Measurements from ENCODE around the gene PPP1R9B.

The PPP1R9B gene

DNA sequence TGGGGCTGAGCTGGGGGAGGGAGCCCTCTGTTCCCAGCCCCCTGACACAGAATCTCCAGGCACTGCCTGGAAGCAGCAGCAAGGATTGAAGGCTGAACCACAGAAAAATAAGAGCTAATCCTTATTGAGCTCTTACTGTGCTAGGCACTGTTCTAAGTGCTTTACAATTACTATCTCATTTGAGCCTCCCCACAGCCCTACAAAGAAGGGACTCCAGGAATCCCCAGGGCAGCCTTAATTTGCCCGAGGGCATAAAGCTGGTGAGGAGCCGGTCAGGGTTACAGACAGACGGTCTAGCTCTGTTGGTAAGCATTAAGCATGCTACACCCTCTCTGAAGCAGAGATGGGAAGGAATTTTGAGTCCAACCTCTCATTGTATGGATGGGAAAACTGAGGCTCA is 27.5 kb downstream of the PPP1R9B start:
- DNase-seq = no peak

DNA sequence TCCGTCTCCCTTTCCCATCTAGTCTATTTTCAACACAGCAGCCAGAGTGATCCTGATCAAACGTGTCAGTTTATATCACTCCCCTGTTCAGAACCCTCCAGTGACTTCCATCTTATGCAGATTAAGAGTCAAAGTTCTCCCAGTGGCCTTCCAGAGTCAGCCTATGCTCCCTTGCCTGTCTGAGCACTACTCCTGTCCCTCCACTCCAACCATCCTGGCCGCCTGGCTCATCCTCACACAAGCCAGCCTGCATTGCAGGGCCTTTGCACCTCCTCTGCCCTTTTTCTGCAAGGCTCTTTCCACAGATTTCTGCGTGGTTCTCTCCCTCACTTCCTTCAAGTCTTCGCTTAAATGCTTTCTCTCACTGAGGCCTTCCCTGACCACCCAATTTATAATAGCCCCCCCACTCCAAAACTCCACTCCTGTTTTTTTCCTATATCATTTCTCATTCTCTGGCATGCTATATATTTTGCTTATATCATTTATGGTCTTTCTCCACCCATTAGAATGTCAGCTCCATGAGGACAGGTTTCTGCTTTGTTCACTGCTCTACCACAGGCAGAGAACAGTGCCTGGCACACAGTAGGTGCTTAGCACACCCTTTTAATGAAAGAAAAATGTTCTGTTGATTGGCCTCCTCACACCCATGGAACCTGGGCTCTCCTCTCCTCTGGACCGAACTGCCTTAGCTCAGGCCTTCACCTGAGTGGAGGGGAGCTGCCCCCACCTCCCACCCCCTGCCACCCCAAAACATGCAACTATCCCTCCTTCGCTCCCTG is 29.8 kb downstream of the PPP1R9B start:
- DNase-seq = no peak

DNA sequence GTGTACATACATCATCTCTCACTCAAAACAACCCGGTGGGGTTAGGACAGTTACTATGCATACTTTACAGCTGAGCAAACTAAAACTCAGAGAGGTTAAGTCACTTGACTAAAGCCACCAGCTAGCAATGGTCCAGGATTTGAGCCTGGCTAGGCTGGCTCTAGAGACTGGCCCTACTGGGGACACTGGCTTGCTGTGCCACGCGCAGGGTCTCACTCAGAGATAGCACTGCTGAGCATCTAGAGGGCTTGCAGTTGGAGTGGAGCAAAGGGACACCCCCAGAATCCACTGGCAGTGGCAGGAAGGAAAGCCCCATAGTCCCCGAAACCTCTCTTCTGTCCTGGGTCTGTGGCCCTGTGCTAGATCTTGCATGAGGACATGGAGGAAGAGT is 31.7 kb downstream of the PPP1R9B start:
- no peak for DNase-seq

DNA sequence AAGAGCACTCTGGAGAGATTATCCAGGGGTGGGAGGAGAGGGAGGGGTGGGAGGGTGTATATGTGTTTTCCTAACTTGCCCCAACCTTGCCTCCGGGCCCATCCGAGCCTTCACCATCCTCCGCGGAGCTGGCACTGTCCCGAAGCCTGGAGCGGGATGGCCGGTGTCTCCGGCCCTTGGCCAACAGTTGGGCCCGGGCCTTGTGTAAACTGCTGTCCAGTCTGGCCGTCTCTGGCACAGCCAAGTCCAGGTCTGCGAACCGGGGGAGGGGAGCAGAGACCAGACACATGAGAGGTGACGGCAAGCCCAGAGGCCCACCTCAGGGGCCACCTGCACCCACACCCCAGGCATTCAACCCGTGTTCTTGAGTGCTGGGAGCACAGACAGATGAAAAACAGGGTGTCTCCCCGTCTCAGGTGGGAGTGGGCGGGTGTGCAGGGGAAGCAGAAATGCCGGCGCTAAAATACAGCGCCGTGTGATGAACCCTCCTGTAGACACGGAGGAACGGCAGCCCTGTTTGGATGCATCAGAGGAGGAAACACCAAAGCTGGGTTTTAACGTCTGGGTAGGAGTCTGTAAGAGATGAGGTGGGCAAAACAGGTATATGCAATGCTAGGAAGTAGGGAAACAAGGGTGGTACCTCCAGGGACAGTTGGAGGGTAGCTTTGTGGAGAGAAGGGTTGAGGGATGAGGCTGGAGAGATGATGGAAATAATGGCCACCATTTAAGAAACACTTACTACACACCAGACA is 32.2 kb downstream of the PPP1R9B start:
- DNase-seq = no peak

DNA sequence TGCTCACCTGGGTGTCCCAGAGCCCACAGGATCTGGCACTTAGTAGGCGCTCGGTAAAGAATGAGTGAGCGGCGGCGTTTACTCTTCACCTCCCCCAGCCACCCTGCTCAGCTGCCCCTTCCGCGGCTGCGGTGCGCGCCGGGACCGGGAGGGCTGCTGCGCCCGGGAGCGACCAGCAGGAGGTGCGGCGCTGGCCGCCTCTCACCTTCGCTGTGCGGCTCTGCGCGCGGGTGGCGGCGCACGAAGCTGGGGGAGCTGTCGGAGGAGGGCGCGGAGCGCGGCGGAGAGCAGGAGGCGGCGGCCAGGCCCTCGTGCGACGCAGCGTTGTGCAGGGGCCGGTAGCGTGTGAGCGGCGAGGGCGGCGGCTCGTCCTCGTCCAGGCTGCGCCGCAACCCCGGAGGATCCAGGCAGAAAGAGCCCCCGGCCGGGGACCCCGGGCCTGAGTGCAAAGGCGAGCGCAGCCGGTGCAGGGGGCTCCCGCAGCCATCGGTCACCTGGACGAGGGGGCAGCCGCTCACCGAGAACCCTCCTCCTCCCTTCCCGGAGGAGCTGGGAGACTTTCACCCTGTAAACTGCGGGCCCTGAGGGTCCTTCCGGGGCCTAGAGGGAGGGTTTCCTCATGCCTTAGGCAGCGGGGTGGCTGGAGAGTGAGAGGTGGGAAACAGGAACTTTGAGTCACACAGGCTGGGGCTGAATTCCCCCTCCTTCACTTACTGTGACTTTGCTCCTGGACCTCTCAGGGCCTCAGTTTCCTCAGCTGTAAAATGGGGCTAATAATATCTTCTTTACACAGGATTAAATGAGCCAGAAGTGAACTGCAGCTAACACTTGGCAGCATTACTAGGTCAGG is 33.0 kb downstream of the PPP1R9B start:
- DNase-seq = peak; percentile 58

DNA sequence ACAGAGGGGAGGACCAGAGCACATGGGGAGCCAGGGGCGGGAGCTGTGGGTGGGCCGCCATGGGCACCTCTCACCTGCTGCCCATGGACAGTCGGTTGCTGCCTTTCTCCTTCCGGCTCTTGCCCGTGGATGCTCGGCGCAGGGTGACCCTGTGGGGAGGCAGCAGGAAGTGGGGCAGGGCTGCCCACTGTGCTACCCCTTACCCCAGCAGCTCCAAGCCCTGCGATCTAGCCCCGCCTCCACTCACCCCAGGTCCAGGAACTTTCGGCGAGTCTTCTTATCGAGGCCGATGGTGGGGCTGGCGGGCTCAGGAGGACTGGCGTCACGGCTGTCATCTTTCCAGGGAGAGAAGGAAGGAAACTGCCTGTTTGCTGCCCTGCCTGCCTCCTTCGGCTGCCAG is 34.7 kb downstream of the PPP1R9B start:
- DNase-seq = no peak

DNA sequence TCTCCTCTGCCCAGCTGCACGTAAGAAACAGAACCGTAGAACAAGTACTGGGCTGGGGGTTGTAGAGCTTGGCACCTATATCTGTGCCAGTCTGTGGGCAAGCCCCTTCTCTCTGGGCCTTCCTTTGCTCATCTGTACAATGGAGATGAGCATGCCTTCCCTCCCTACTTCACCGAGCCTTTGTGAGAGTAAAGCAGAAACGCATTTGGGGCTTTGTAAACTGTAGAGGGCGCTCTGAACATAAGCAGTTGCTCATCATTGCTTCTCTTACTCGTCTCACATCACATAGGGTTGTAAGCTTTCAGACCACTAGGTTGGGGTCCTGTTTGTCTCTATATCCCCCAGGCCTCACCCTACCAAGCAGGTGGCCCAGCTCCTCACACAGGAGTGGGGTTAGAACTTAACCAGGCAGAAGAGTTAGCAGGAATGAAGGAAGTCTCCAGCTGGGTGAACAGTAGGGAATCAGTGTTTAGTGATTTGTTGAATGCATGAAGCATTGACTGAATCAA is 35.6 kb downstream of the PPP1R9B start:
- DNase-seq = peak; percentile 4

DNA sequence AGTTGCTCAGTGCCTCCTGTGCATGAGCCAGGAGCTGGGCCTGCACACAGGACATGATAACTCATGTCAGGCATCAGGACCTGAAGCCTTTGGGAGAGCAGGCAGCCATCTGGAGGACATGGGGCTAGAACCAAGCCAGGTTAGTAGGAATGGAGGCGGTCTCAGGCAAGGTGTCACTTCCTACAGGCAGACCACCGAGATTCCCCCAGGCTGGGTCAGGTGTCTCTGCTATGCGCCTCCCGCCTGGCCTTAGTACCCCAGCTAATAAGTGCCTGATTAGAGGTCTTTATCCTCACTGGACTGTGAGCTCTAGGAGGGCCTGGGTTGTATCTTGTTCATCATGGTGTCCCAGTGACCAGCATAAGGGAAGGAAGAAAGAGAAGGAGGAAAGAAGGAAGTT is 36.1 kb downstream of the PPP1R9B start:
- DNase-seq = no peak

DNA sequence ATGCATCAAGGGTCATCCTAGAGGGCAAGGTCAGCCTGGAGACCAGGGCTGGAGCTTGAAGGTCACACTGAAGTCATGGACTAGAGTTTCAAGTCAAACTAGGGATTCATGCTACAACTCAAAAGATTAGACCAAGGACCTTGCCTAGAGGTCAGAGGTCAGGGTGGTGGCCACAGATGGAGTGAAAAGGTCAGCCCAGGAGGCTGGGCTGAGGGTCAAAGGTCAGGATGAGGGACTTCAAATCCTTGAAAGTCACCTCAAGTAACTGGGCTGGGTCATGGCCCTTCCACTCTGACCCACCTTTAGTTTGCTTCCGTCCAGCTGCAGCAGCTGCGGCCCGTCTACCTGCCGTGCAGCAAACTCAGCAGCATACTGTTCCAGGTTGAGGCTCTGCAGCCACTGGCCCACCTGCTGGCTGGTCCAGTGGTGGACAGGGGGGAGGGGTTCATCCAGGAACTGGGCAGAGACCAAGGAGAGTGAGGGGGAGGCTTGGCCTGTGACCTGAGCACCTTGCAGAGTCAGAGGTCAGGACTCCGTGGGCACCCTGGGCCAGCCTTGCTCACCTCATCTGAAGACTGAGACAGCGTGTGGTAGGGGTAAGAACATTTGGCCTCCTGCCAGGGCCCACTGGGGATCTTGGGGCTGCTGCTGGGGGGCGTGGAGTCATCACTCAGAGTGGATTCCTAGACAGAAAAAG is 36.7 kb downstream of the PPP1R9B start:
- no peak for DNase-seq

DNA sequence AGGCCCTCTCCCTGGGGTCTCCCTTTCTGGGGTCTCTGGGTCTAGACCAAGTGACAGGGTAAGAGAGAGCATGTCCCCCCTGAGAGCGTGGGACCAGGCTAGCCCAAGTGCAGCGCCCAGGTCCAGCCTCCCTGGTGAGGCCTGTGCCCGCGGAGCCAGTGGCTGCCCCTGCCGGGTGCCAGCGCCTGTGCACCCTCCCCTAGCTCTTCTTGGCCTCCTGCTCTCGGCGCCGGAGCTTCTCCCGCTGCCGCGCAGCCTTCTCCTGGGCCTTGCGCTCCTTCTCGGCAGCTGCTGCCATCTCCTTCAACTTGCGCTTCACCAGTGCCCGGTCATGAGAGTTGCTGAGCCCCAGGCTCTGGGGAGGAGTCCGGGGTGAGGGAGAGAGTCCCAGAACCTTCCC is 37.8 kb downstream of the PPP1R9B start:
- no peak for DNase-seq

DNA sequence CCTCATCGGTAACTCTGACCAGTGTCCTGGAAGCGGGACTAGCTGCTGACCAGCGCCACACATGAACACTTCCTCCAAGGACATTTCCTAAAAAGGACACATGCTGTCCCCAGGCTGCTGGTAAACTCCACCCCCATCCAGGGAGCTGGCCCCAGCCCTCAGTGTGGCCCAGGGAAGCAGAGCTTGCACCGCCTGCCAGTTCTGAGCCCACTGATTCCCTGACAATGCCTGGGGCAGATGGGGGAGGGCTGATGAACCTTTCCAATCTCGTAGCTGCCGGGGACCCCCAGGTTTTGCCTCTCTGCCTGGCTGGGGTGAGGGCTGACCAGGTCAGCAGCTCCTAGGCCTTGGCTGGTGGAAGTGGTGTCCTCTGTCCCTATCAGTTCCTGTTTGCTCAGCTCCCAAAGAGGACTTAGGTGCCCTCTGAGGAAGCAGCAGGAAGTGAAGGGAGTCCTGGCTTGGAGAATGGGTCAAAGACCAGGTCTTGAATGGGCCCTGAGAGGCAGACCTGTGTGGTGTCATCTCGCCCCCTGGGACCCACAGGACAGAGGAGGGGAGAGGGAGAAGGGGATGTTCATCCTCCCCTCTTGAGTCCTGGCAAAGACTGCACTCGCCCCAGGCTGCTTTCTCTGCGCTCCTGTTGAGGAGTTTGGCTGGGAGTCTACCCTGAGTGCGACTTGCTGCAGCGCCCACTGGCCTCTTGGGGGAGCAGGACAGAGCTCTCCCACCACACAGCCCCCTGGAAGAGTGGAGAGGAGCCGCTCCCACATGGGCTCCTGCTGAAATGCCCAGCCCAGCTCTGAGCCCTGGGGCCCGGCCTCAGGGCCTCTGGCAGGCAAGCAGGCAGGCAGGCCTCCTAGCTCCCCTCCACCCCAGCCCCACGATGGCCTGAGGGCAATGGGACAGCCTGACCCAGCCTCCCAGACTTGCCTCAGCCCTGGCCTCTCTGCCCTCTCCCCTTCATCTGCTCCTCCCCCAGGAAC is 38.5 kb downstream of the PPP1R9B start:
- DNase-seq = no peak

DNA sequence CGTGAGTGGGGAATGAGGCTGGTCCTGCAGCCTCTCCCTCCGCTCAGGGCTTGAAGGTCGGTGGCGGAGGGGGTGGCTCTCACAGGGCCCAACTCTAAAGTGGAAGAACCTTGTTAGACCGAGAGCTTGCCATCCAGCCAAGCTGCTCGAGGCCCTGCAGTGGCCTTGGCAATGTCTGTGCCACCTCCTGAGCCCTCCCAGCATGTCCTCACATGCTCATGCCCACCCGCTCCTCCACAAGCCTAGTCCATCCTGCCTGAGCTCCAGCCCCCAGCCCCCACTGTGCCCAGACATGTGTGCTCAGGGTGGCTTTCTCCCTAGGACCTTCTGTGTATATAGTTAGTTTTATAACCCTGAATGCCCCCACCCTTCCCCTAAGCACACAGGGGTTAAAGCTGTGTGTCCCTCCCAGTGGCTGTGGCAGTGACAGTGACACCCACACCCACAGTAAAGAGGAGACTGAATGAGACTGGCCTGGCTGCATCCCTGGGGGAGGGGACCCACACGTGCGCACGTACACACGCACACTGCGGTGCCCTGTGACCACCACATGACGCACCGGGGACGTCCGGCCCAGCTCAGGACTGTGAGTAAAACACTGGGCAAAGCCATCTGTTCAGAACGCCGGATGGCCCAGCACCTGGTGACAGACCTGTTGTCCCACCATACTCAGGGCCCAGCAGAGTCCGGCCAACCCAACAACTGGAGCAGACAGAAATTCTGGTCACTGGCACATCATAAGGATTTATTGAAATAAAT is 39.7 kb downstream of the PPP1R9B start:
- DNase-seq = no peak

DNA sequence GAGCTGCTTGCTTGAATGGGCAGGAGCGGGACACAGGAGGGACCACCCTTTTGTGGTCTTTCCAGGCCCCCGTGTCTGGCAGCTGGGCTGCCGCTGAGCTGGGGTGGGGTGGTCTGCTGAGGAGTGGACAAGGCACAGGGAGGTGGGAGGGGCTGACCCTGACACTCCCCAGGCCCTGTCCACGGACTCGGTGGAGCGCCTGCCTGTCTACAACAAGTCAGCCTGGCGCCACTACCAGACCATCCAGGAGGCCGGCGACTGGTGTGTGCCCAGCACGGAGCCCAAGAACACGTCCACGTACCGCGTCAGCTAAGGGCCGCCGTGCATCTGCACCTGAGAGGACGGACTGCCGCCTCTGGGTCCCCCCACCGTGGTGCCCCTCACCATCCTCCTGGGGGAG is 40.7 kb downstream of the PPP1R9B start:
- DNase-seq = no peak

DNA sequence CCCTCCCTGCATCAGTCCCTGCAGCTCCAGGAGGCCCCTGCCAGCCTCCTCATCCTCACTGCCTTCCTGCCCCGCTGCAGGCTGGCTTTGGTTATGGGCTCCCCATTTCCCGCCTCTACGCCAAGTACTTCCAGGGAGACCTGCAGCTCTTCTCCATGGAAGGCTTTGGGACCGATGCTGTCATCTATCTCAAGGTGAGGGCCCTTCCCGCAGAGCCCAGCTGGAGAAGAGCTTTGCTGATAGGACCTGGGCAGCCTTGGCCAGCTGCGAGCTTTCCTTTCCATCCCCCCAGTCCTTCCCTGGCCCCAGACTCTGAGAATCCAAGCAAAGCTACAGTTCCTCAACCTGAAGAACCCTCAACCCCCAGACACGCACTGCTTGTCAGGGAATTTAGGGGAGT is 41.3 kb downstream of the PPP1R9B start:
- DNase-seq = no peak

DNA sequence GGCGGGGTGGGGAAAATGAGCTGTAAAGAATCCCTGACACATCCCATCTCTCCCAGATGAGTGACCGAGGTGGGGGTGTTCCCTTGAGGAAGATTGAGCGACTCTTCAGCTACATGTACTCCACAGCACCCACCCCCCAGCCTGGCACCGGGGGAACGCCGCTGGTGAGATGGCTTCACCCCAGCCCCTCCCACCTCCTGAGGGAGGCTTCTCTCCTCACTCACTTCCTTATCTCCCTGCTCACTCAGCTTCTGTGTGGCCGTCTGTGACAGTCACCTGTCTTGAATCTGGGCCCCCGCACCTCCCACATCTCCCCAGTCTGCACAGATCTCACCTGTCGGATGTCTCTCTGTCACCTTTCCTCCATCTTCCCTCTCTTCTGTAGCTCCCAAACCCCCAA is 41.9 kb downstream of the PPP1R9B start:
- DNase-seq = no peak

DNA sequence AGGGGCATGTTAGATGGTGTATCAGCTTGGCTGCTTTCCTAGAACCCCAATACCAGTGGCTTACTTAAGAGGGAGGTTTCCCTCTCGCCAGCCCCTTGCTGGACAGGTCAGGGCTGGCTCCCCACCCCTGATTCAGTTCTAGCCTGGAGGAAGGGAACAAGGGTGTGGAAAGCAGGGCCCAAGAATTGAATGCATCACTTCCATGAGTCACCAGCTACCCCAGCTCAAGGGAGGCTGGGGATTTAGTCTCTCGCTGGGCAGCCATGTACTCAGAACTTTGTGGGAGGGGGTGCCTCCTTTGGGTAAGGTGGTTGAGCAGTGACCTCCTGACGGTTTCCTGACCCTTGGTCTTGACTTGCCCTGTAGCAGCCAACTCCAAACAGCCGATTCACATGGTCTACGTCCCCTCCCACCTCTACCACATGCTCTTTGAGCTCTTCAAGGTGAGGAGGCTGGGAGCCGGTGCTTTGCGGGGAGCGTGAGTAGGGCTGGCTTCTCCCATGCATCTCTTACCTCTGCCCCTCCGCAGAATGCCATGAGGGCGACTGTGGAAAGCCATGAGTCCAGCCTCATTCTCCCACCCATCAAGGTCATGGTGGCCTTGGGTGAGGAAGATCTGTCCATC is 42.6 kb downstream of the PPP1R9B start:
- no peak for DNase-seq

DNA sequence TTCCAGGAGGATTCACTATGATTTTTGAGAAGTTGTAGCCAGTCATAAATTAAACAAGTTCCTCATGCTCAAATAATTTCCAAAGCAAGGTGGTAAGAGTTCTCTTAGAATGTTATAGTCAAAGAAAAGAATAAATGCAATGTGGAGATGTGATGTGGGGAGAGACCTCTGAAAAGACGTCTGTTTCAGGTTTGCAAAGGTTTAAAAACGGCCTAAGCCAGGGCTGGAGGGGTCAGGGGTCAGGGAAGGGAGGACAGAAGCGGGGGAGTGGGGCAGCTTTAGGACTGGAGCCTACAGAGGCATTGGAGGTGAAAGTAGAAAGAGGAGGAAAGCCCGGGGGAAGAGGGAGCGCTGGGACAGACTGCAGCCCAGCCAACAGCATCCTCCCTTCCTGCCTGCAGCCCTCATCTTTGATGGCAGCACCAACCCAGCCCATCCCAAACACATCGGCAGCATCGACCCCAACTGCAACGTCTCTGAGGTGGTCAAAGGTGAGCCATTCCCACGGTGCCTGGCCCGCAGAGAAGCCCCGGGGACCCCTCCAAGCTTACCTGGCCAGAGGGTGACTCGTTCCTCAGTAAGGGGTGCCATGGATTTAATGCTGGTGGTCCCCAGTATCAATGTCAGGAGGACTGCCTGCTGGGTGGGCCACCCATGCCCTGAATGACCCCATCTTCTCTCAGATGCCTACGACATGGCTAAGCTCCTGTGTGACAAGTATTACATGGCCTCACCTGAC is 43.9 kb downstream of the PPP1R9B start:
- no peak for DNase-seq

DNA sequence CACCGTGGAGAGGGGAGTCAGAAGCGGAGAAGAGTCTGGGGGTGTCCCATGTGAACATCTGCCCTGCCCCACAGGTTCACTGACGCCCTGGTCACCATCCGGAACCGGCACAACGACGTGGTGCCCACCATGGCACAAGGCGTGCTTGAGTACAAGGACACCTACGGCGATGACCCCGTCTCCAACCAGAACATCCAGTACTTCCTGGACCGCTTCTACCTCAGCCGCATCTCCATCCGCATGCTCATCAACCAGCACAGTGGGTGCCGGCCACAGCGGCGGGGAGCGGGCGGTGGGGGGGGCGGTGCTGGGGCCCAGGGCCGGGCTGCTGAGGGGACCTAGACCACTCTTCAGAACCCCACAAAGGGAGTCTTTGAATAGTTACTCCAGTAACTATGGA is 44.7 kb downstream of the PPP1R9B start:
- DNase-seq = no peak

DNA sequence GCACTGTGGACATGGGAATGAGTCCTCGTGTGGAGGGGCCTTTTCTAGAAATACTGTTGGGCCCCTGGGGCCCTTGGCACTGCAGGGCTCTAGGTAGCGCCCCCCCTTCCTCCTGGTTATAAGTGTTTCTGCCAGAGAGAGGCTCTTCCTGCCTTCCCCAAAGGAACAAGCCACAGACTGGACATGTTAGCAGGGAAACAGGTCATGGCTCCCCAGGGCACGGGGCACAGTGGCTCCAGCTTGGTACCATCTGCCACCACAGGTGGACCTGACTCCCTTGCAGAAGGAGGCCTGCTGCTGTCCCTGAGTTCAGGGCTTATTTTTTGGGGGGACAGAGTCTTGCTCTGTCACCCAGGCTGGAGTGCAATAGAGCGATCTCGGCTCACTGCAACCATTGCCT is 46.5 kb downstream of the PPP1R9B start:
- no peak for DNase-seq

DNA sequence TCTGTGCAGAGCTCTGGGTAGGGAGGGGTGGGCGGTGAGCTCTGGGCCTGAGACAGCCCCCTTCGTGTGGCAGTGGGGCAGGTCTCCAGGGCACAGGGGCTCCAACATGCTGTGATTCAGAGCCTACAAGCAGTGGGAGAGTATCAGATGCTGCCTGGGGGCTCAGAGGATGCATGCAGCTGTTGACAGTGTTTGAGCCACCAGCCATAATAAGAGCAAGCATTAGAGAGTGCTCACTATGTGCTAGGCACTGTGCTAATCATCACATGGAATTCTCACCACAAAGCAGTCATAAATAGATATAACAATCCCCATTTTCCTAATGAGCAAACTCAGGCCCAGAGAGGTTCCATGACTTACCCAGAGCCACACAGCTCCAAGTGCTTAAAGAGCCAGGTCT is 47.2 kb downstream of the PPP1R9B start:
- DNase-seq = no peak

Measured in stimulated activated naive CD4-positive, alpha-beta T cell treated with Interleukin-2 at 50 U/mL for 16 hours (primary cell).